Uterus (tissue), 4 donors: Measurements from ENCODE around the gene HOXC5. TPM values are rescaled to one million over a fixed set of nuclear protein-coding genes. Genes with fewer than 3 reads are reported as not detected.
A peak's percentile ranks its signal among the peaks of the same experiment; 100 is the strongest.

Experiments
- DNase-seq, 2 donors: peaks; one replicate each; pipeline ENCODE4 v3.0.0-alpha.2; 2019 to 2020
- H3K27ac ChIP-seq, 2 donors: fragments of 200-600 bp; sonication (generic); 1 replicate in 1 of 2; 2 replicates in 1 of 2; pipeline ENCODE4 v1.5.1; 2016 to 2018
- H3K27me3 ChIP-seq, 2 donors: fragments of 200-600 bp; sonication (generic); one replicate each; pipeline ENCODE4 v1.5.1; 2018 to 2019; ENCODE audit warnings: control low read depth in 1 of 2
- H3K36me3 ChIP-seq, 2 donors: fragments of 200-600 bp; sonication (generic); one replicate each; pipeline ENCODE4 v1.5.1; 2019; ENCODE audit warnings: control low read depth in 1 of 2
- H3K4me1 ChIP-seq, 2 donors: fragments of 200-600 bp; sonication (generic); one replicate each; pipeline ENCODE4 v1.5.1; 2018 to 2019; ENCODE audit warnings: control low read depth in 1 of 2
- H3K4me3 ChIP-seq, 2 donors: fragments of 200-600 bp; sonication (generic); 1 replicate in 1 of 2; 2 replicates in 1 of 2; pipeline ENCODE4 v1.5.1; 2018 to 2019; ENCODE audit warnings: mild to moderate bottlenecking in 1 of 2
- H3K9me3 ChIP-seq, 2 donors: fragments of 200-600 bp; sonication (generic); one replicate each; pipeline ENCODE4 v1.5.1; 2019; ENCODE audit warnings: control low read depth in 1 of 2
- POLR2A ChIP-seq, 2 donors: fragments of 450-650 bp; IDR thresholded peaks; one replicate each; pipeline ENCODE4 v1.6.1; 2016; ENCODE audit warnings: antibody characterized with exemption in 2 of 2, mild to moderate bottlenecking in 1 of 2, moderate library complexity in 1 of 2
- intact Hi-C: fragments of 100-400 bp; cut with DNase I; formaldehyde crosslinking; loops from one replicate; pipeline ENCODE4 v1.15.1; 2023; ENCODE audit warnings: low total_unique reads
- total RNA-seq, 4 donors: library from RNA; depleted of rRNA in 3 of 4; stranded (reverse); fragments of >200 nt in 3 of 4; gene quantifications; one replicate each; pipeline versions ENCODE4 v1.1.0 to v1.2.4, GENCODE V29; 2014 to 2023
- TF ChIP-seq, protein P1 (sequence below), 4 experiments: fragments of 200-600 bp in 2 of 4; fragments of 450-650 bp in 2 of 4; sonication (generic) in 2 of 4; IDR thresholded peaks; one replicate each; pipeline ENCODE4 v1.5.1; 2016 to 2019; ENCODE audit warnings: antibody characterized with exemption in 4 of 4, mild to moderate bottlenecking in 2 of 4, moderate library complexity in 1 of 4
- donor health status: DM: yes; HTN: yes; CAD: no.

HOXC5 gene
- total RNA-seq, 4 donors from 2014 or later = 3.5 to 10.2 TPM; not detected in 2

DNA sequence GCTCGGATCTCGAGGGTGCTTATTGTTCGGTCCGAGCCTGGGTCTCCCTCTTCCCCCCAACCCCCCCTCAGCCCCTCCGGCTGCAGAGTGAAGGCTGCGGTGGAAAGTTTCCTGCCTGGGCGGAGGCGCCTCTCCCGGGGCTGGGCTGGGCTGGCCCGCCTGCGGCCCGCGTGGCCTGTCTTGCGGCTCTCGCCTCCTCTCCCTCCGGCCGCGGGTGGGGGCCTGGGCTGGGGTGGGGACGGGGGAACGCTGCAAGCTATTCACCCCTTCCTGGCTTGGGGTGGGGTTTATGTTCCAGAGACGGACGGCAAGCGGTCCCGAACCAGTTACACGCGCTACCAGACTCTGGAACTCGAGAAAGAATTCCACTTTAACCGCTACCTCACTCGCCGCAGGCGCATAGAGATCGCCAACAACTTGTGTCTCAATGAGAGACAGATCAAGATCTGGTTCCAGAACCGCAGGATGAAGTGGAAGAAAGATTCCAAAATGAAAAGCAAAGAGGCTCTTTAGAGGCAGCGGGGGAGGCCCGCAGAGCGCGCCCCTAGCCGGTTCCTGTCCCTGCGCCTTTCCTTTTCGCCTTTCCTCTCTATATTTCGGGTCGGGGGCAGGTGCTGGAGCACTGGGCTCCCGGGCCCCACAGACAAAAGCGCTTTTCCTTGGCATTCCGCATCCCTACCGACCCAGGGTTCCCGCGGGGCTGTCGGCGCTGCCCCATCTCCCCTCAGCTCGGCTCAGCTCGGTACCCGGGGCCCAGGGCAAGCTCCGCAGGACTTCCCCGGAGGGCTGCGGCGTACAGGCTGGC lies 1.3 kb downstream of the HOXC5 start:
- TF ChIP-seq POLR2A (IDR thresholded peaks at IDR 0.05) = no peak
- TF ChIP-seq, protein P1, sequence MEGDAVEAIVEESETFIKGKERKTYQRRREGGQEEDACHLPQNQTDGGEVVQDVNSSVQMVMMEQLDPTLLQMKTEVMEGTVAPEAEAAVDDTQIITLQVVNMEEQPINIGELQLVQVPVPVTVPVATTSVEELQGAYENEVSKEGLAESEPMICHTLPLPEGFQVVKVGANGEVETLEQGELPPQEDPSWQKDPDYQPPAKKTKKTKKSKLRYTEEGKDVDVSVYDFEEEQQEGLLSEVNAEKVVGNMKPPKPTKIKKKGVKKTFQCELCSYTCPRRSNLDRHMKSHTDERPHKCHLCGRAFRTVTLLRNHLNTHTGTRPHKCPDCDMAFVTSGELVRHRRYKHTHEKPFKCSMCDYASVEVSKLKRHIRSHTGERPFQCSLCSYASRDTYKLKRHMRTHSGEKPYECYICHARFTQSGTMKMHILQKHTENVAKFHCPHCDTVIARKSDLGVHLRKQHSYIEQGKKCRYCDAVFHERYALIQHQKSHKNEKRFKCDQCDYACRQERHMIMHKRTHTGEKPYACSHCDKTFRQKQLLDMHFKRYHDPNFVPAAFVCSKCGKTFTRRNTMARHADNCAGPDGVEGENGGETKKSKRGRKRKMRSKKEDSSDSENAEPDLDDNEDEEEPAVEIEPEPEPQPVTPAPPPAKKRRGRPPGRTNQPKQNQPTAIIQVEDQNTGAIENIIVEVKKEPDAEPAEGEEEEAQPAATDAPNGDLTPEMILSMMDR (IDR thresholded peaks at IDR 0.05) = no peak
- Histone ChIP-seq H3K27ac (no peak overlapping the region), H3K9me3 (no peaks in the 10 kb centered on the region), H3K36me3 (no peaks in the 10 kb centered on the region), H3K4me3 (peak overlapping the region; percentile 4 to 39), H3K4me1 (no peaks in the 10 kb centered on the region), H3K27me3 (no peaks in the 10 kb centered on the region)
- no peak for DNase-seq
- intact Hi-C loops = loop anchor here (2.0 kb wide), 1 partner anchor 157 kb away; no protein-coding TSS in a partner anchor

DNA sequence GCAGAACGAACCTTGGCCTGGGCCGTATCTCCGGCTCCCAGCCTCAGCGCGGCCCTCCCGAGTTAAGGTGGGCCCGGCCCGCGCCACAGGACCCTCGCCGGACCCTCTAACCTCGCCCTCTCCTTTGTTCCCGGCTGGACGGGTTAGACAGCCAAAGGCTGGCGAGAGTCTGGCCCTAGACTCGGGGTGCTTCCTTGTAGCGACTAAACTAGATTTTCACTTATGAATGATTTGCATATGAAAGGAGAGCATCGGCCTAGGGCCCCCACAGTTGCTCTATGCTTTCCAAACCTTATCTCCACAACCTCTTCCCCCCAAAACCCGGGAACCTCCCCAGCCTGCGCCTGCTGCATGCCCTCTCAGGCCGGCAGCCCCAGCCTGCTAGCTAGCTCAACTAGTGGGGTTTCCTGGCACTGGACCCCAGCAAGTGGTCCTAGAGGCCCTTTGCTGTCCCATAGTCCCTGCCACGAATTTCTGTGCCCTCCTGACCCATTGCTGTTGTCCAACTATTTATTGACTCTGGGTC lies 2.0 kb downstream of the HOXC5 start:
- no peak for DNase-seq
- H3K4me3 ChIP-seq = no peak overlapping the region
- no peak for TF ChIP-seq POLR2A (IDR thresholded peaks at IDR 0.05)
- TF ChIP-seq, protein P1 (IDR thresholded peaks at IDR 0.05) = no peak
- H3K36me3 ChIP-seq = no peaks in the 10 kb centered on the region
- intact Hi-C loops = loop anchor here (2.0 kb wide), 1 partner anchor 156 kb away; no protein-coding TSS in a partner anchor
- H3K27me3 ChIP-seq = no peaks in the 10 kb centered on the region
- H3K9me3 ChIP-seq = no peaks in the 10 kb centered on the region
- H3K27ac ChIP-seq = no peak overlapping the region
- no peaks in the 10 kb centered on the region for H3K4me1 ChIP-seq

DNA sequence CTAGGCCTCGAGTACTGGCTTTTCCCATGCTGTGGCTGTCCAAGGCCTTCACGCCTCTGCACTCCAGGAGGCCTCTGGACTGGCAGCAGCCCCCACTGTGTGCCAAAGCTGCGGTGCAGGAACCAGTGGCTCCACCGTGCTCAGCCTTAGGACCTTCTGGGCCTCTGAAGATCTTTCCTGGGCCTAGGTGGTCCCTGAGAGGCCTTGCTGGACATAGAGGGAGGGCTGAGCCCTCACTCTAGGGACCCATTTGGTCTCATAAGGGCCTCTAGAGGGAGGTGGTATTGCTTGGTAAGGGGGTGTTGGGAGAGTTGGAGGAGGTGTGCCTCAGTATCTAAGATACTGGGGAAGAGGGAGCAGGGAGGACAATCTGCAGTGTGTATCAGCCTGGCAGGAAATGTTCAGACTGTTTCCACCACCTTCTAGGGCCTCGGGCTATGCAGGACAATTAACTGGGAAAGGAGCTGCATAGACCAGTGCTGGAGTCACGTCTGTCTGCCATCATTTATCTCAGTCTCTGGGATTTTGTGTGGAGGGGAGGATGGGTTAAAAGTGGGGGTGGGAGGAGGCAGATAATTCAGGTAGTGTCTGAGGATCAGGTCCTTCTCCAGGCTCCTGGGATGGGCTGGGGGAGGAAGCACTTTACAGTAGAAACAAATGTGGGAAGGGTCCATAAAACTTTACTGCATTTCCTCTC lies 2.9 kb downstream of the HOXC5 start:
- H3K27ac ChIP-seq = no peak overlapping the region
- intact Hi-C loops = loop anchor here (2.0 kb wide), 1 partner anchor 155 kb away; no protein-coding TSS in a partner anchor
- TF ChIP-seq POLR2A (IDR thresholded peaks at IDR 0.05) = no peak
- TF ChIP-seq, protein P1 (IDR thresholded peaks at IDR 0.05) = no peak
- H3K4me3 ChIP-seq = no peak overlapping the region
- DNase-seq = no peak
- H3K27me3 ChIP-seq = peaks cover 0 to under 1% of the 10 kb centered on the region in 2 donors
- H3K4me1 ChIP-seq = no peaks in the 10 kb centered on the region
- no peaks in the 10 kb centered on the region for H3K9me3 ChIP-seq
- no peaks in the 10 kb centered on the region for H3K36me3 ChIP-seq

DNA sequence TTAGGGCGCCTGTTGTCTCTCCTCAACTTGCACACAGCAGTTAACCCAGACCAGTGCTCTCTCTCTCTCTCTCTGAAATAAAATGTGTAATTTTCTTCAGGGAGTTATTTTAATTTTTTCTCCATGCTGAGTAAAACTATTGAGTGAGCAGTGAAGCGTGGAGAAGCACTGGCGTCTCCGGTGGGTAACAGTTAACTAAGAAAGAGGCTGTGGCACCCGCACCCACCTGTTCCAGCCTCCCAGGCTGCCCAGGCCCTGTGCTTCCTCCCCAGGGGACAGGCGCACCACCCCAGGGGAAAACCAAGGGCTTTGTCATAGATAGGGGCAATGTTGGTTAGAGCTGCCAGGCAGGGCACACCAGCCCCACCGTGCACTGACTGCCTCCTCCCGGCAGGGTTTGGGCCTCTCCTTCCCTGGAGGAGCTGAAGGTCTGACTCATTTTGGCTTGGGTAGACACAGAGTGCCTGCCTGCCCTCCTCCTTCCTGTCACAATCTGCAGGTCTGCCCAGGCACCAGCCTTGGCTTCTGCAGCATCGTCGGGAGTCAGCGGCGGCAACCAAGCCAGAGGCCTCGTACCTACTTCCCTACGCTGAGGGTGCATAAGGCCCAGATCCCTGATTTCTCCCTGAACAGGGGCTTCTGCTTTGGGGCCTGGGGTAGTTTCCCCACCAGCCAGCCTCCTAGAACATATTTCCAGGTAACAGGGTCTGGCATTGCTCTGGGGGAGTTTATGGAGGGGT lies 3.9 kb downstream of the HOXC5 start:
- H3K27me3 ChIP-seq = peaks cover 0 to 6% of the 10 kb centered on the region in 2 donors

More for the DNA sequence above, 3.9 kb downstream of the HOXC5 start:
- Histone ChIP-seq H3K36me3 (no peaks in the 10 kb centered on the region), H3K4me3 (no peak overlapping the region), H3K27ac (no peak overlapping the region), H3K9me3 (no peaks in the 10 kb centered on the region), H3K4me1 (no peaks in the 10 kb centered on the region)
- intact Hi-C loops = no loop called here
- TF ChIP-seq, protein P1 (IDR thresholded peaks at IDR 0.05) = no peak
- no peak for TF ChIP-seq POLR2A (IDR thresholded peaks at IDR 0.05)
- DNase-seq = no peak
